Dermis blood vessel endothelial cell (primary cell): ENCODE results near the gene CEL. TPM values are rescaled to one million over a fixed set of nuclear protein-coding genes. Genes with fewer than 3 reads are reported as not detected.
"Not testable (repeated sequence)": the region's sequence is repeated elsewhere in the genome, so short reads cannot be mapped to it uniquely, and the experiment has no call there.

Experiments
- DNase-seq: peaks from one replicate; pipeline ENCODE4 v3.0.0; 2010
- total RNA-seq: library from RNA; depleted of rRNA; stranded (reverse); fragments of >200 nt; gene quantifications from 2 replicates; pipeline ENCODE4 v1.2.3, GENCODE V29; 2014

The CEL gene
- total RNA-seq, 1 donor from 2014 or later: 0.17 TPM

- no peak for DNase-seq
Observed at GRCh38 chr9:133065070-133065388, 3.2 kb downstream of the CEL start.

DNA sequence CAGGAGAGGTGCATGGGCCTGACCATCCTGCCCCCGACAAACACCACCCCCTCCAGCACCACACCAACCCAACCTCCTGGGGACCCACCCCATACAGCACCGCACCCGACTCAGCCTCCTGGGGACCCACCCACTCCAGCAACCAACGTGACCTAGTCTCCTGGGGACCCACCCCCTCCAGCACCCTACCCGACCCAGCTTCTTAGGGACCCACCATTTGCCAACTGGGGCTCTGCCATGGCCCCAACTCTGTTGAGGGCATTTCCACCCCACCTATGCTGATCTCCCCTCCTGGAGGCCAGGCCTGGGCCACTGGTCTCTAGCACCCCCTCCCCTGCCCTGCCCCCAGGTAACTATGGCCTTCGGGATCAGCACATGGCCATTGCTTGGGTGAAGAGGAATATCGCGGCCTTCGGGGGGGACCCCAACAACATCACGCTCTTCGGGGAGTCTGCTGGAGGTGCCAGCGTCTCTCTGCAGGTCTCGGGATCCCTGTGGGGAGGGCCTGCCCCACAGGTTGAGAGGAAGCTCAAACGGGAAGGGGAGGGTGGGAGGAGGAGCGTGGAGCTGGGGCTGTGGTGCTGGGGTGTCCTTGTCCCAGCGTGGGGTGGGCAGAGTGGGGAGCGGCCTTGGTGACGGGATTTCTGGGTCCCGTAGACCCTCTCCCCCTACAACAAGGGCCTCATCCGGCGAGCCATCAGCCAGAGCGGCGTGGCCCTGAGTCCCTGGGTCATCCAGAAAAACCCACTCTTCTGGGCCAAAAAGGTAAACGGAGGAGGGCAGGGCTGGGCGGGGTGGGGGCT is 4.6 kb downstream of the CEL start:
- no peak for DNase-seq

DNA sequence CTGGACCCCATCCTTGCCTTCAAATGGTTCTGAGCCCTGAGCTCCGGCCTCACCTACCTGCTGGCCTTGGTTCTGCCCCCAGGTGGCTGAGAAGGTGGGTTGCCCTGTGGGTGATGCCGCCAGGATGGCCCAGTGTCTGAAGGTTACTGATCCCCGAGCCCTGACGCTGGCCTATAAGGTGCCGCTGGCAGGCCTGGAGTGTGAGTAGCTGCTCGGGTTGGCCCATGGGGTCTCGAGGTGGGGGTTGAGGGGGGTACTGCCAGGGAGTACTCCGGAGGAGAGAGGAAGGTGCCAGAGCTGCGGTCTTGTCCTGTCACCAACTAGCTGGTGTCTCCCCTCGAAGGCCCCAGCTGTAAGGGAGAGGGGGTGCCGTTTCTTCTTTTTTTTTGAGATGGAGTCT is 5.2 kb downstream of the CEL start:
- no peak for DNase-seq

GRCh38 chr9:133067813-133068212 is 6.0 kb downstream of the CEL start:
- no peak for DNase-seq

DNA sequence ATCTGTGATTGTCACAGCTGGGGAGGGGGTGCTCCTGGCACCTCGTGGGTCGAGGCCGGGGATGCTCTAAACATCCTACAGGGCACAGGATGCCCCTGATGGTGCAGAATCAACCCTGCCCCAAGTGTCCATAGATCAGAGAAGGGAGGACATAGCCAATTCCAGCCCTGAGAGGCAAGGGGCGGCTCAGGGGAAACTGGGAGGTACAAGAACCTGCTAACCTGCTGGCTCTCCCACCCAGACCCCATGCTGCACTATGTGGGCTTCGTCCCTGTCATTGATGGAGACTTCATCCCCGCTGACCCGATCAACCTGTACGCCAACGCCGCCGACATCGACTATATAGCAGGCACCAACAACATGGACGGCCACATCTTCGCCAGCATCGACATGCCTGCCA is 6.7 kb downstream of the CEL start:
- DNase-seq: not testable (repeated sequence)

GRCh38 chr9:133070500-133070961 is 8.8 kb downstream of the CEL start:
- DNase-seq: not testable (repeated sequence)

GRCh38 chr9:133070985-133071384 is 9.2 kb downstream of the CEL start:
- DNase-seq: not testable (repeated sequence)

- DNase-seq: no peak
Observed at GRCh38 chr9:133071484-133072150, 9.8 kb downstream of the CEL start.

DNA sequence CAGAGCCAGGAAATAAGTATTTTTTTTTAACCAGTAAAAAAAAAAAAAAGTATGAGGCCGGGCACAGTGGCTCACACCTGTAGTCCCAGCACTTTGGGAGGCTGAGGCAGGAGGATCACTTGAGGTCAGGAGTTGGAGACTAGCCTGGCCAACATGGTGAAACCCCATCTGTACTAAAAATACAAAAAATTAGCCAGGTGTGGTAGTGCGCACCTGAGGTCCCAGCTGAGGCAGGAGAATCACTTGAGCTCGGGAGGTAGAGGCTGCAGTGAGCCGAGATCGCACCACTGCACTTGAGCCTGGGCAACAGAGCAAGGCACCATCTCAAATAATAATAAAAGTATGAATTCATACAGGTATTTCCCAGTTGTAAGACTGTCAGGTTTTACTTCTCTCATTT is 10.4 kb downstream of the CEL start:
- not testable (repeated sequence) for DNase-seq

GRCh38 chr9:133073086-133074014 is 11.6 kb downstream of the CEL start:
- no peak for DNase-seq

DNA sequence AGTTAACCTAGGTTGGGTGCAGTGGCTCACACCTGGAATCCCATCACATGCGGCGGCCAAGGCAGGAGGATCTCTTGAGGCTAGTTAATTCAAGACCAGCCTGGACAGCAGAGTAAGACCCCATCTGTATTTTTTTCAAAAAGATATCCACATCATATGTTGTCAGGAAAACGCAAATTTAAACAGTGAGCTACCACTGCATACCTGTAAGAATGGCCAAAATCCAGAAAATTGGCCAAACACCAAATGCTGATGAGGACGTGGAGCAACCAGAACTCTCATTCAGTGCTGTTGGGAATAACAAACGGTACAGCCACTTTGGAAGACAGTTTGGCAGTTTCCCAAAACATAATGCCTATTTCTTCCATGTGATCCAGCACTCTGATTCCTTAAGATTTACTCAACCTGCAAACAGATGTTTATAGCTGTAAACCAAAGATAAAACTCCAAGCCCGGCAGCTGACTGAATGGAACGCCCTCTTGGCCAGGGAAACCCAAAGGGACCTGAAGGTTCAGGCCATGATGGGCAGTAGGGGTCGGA is 12.4 kb downstream of the CEL start:
- no peak for DNase-seq

- no peak for DNase-seq
Observed at GRCh38 chr9:133075925-133076630, 14.3 kb downstream of the CEL start.

GRCh38 chr9:133076691-133077090 is 14.9 kb downstream of the CEL start:
- DNase-seq: no peak

DNA sequence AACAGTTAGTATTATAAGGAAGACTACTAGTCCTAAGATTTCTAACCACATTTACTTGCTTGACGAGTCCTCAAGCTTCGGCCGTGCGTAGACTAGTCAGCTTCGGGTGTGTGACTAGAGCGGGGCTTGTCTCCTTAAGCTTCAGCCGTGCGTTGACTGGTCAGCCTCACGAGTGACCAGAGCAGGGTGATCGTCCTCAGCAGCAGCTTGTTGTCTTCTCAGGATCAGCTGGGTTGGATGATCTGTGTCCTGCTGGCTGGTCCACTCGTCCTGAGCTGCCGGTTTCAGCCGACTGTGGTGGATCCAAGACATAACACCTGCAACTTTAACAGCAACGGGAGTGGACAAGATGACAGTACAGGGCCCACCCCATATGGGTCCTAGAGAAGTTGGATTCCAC is 16.7 kb downstream of the CEL start:
- no peak for DNase-seq

DNA sequence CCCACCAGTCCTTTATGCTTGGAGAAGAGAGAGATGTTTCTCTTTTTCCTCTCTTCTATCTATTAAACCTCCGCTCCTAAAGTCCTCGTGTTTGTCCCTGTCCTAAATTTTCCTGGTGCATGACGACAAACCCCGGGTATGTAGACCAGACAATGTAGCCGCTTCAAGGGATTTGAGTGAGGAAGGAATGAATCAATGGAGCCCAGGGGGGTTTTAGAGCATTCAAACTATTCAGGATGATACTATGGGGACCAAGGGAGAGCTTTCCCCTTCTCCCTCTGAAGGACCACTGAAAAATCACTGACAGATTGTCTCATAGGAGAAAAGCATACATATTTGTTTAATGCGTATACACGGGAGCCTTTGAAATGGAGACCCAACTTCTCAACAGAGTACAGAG is 18.4 kb downstream of the CEL start:
- no peak for DNase-seq

GRCh38 chr9:133080786-133081779 is 19.3 kb downstream of the CEL start:
- not testable (repeated sequence) for DNase-seq

DNA sequence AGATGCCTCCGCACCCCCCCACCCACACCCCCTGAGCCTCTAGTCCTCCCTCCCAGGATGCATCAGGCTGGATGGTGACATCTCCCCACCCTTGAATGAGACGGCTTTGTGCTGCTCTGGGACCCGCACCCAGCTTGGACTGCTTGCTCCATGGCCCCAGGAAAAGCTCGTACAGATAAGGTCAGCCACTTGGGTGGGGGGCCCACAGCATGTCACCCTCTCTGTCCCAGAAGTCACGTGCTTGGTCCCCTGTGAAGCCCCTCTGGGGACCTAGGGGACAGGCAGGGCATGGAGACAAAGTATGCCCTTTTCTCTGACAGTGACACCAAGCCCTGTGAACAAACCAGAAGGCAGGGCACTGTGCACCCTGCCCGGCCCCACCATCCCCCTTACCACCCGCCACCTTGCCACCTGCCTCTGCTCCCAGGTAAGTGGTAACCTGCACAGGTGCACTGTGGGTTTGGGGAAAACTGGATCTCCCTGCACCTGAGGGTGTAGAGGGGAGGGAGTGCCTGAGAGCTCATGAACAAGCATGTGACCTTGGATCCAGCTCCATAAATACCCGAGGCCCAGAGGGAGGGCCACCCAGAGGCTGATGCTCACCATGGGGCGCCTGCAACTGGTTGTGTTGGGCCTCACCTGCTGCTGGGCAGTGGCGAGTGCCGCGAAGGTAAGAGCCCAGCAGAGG is 20.3 kb downstream of the CEL start:
- not testable (repeated sequence) for DNase-seq

- not testable (repeated sequence) for DNase-seq
Observed at GRCh38 chr9:133083688-133084087, 21.9 kb downstream of the CEL start.

DNA sequence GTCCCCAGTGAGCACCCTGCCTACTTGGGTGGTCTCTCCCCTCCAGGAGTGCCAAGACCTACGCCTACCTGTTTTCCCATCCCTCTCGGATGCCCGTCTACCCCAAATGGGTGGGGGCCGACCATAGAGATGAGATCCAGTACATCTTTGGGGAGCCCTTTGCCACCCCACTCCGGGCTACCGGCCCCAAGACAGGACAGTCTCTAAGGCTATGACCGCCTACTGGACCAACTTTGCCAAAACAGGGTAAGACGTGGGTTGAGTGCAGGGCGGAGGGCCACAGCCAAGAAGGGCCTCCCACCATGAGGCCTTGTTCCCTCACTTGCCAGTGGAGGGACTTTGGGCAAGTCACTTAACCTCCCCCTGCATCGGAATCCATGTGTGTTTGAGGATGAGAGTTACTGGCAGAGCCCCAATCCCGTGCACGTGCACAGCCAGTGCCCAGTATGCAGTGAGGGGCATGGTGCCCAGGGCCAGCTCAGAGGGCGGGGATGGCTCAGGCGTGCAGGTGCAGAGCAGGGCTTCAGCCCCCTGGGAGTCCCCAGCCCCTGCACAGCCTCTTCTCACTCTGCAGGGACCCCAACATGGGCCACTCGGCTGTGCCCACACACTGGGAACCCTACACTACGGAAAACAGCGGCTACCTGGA is 24.6 kb downstream of the CEL start:
- not testable (repeated sequence) for DNase-seq

- no peak for DNase-seq
Observed at GRCh38 chr9:133086894-133087293, 25.1 kb downstream of the CEL start.
